ENCODE data around the gene THSD7A. TPM values are rescaled to one million over a fixed set of nuclear protein-coding genes. Genes with fewer than 3 reads are reported as not detected.

THSD7A gene
- total and polyA plus RNA-seq, 2 of the 8 experiments (the other 6 are each of a cell fraction or from before 2014, with no cell fraction given) = 0.44 to 1.2 TPM

DNA sequence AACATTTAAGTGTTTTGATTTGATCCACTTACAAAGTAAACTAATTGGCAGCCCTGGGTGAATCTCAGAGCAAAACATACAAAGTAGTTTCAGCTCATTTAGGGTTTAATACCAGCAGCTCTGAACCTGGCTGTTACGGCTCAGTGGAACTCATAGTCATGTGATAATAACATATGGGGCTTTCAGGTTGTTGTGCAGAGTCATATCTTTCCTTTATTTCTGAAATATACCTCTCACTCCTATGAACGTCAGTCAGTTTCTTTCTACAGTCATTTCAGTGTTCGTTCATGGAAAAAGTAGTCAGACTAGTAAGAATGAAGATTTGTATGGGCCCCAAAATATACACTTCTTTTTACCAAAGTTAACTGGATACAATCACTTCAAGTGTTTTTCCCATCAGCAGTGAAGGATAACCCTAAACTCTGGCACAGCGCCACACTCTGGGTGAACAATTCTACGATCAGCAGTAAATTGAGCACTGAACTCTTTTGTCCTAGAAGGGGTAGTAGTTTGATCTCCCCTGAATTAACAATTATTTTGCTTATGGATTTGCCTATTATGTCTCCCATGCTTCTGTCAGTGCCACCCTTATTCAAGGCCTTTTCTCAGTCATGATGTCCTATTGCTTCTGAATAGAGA is 218.6 kb downstream of the THSD7A start:
- no peak overlapping the region for H4K91ac ChIP-seq (replicated peaks; ENCODE audit: insufficient read length, low read length)
- H3K27me3 ChIP-seq (replicated peaks in 1 of 4; ENCODE audit: control insufficient read depth in 3 of 4, extremely low read depth in 1 of 4, insufficient read depth in 3 of 4, low read length in 3 of 4) = no peaks in the 10 kb centered on the region
- H3K14ac ChIP-seq (ENCODE audit: insufficient read length) = no peak overlapping the region
- H2BK20ac ChIP-seq (ENCODE audit: low read length) = no peak overlapping the region
- no peaks in the 10 kb centered on the region for H4K20me1 ChIP-seq (replicated peaks in 1 of 2; ENCODE audit: control insufficient read depth in 1 of 2, insufficient read depth in 2 of 2, low read length in 2 of 2)
- WGBS, 2 experiments (ENCODE audit: extremely low coverage in 1 of 2, insufficient coverage in 1 of 2, insufficient read length in 1 of 2, insufficient replicate concordance in 2 of 2, low coverage in 1 of 2, low lambda C conversion rate in 2 of 2, missing lambda C conversion rate in 1 of 2) = 81% methylated on average over 5 of the region's 5 CpGs; no CpG with 5 or more reads in 1 of the 2 experiments
- no peak overlapping the region for H2AFZ ChIP-seq (ENCODE audit: low read length)
- H3K56ac ChIP-seq (replicated peaks; ENCODE audit: insufficient read length, low read depth, low read length) = no peak overlapping the region
- no peaks in the 10 kb centered on the region for H3K79me2 ChIP-seq (ENCODE audit: control insufficient read depth in 1 of 2, insufficient read depth in 2 of 2, low read length in 2 of 2)
- TF ChIP-seq EP300 (IDR thresholded peaks at IDR 0.05; ENCODE audit: borderline replicate concordance in 1 of 2, low read depth in 2 of 2, low read length in 2 of 2) (no peak), RAD21 (IDR thresholded peaks at IDR 0.05 in 1 of 2, conservative IDR thresholded peaks at IDR 0.05 in 1 of 2; ENCODE audit: low read depth in 2 of 2, low read length in 2 of 2) (peak; percentile 29 to 31; a peak in 2 of 4 replicates), KDM1A (IDR thresholded peaks at IDR 0.05; ENCODE audit: borderline replicate concordance, low read length) (no peak)
- TF ChIP-seq, protein P1, sequence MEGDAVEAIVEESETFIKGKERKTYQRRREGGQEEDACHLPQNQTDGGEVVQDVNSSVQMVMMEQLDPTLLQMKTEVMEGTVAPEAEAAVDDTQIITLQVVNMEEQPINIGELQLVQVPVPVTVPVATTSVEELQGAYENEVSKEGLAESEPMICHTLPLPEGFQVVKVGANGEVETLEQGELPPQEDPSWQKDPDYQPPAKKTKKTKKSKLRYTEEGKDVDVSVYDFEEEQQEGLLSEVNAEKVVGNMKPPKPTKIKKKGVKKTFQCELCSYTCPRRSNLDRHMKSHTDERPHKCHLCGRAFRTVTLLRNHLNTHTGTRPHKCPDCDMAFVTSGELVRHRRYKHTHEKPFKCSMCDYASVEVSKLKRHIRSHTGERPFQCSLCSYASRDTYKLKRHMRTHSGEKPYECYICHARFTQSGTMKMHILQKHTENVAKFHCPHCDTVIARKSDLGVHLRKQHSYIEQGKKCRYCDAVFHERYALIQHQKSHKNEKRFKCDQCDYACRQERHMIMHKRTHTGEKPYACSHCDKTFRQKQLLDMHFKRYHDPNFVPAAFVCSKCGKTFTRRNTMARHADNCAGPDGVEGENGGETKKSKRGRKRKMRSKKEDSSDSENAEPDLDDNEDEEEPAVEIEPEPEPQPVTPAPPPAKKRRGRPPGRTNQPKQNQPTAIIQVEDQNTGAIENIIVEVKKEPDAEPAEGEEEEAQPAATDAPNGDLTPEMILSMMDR (IDR thresholded peaks at IDR 0.05; ENCODE audit: control extremely low read depth in 1 of 3, insufficient read depth in 1 of 3, low read depth in 1 of 3, low read length in 3 of 3) = peak in 1 of 3 experiments; percentile 57; a peak in 2 of 4 replicates
- H3K4me2 ChIP-seq (ENCODE audit: insufficient read depth in 1 of 2, low read depth in 2 of 2, low read length in 2 of 2) = no peak overlapping the region
- H4K5ac ChIP-seq (ENCODE audit: insufficient read length, low read depth, low read length) = no peak overlapping the region
- H3K79me1 ChIP-seq (ENCODE audit: low read depth, low read length) = no peaks in the 10 kb centered on the region
- no peak overlapping the region for H2BK5ac ChIP-seq (ENCODE audit: low read depth, low read length)
- ChIA-PET POLR2A (ENCODE audit: partially characterized antibody) (no interaction called here), CTCF (ENCODE audit: partially characterized antibody) (no interaction called here)
- H2AK5ac ChIP-seq (ENCODE audit: low read depth, low read length) = no peak overlapping the region
- no peak overlapping the region for H2BK120ac ChIP-seq (replicated peaks; ENCODE audit: low read depth, low read length)
- H2BK12ac ChIP-seq (ENCODE audit: low read depth, low read length) = no peak overlapping the region
- no peaks in the 10 kb centered on the region for H3K9me3 ChIP-seq (ENCODE audit: insufficient read depth in 2 of 2, low read depth in 1 of 2, low read length in 1 of 2)
- no peak overlapping the region for H4K8ac ChIP-seq (ENCODE audit: extremely low read depth, insufficient read depth, low read length)
- peaks cover 0 to 7% (median 2%) of the 10 kb centered on the region in 4 experiments; a peak in 2 of 7 replicates for H3K4me1 ChIP-seq (replicated peaks in 1 of 4; ENCODE audit: control insufficient read depth in 3 of 4, insufficient read depth in 4 of 4, low read length in 3 of 4)
- H3K4me3 ChIP-seq (ENCODE audit: extremely low read depth in 1 of 4, insufficient read depth in 2 of 4, low read depth in 3 of 4, low read length in 4 of 4) = no peak overlapping the region
- FAIRE-seq (no peak), DNase-seq (ENCODE audit: low read depth in 1 of 2, low spot score in 2 of 2) (no peak)
- H3K23ac ChIP-seq (ENCODE audit: insufficient read length) = no peak overlapping the region
- no peak overlapping the region for H2BK15ac ChIP-seq (ENCODE audit: low read length)
- H3K18ac ChIP-seq (ENCODE audit: extremely low read depth, low read length) = no peak overlapping the region
- H3K4ac ChIP-seq (replicated peaks; ENCODE audit: insufficient read length, low read depth, low read length) = no peak overlapping the region
- H3K23me2 ChIP-seq (ENCODE audit: low read depth, low read length) = no peaks in the 10 kb centered on the region
- H3K27ac ChIP-seq (ENCODE audit: low read depth, low read length) = no peak overlapping the region
- H3K9ac ChIP-seq (replicated peaks in 1 of 4; ENCODE audit: extremely low read depth in 1 of 4, low read depth in 3 of 4, low read length in 3 of 4) = no peak overlapping the region
- H3K36me3 ChIP-seq (ENCODE audit: control insufficient read depth in 2 of 4, insufficient read depth in 4 of 4, low read length in 3 of 4) = no peaks in the 10 kb centered on the region

Data from H1 (cell line).